HG02870 (cell line): Measurements from ENCODE around the gene BRD1.

ENCODE experiments used
- ATAC-seq: cut with Tn5 transposase; IDR thresholded peaks from one replicate; pipeline ENCODE4 v1.9.1; 2021; ENCODE audit warnings: mild to moderate bottlenecking, moderate library complexity; ENCODE audit not compliant: unreplicated experiment

The BRD1 gene

DNA sequence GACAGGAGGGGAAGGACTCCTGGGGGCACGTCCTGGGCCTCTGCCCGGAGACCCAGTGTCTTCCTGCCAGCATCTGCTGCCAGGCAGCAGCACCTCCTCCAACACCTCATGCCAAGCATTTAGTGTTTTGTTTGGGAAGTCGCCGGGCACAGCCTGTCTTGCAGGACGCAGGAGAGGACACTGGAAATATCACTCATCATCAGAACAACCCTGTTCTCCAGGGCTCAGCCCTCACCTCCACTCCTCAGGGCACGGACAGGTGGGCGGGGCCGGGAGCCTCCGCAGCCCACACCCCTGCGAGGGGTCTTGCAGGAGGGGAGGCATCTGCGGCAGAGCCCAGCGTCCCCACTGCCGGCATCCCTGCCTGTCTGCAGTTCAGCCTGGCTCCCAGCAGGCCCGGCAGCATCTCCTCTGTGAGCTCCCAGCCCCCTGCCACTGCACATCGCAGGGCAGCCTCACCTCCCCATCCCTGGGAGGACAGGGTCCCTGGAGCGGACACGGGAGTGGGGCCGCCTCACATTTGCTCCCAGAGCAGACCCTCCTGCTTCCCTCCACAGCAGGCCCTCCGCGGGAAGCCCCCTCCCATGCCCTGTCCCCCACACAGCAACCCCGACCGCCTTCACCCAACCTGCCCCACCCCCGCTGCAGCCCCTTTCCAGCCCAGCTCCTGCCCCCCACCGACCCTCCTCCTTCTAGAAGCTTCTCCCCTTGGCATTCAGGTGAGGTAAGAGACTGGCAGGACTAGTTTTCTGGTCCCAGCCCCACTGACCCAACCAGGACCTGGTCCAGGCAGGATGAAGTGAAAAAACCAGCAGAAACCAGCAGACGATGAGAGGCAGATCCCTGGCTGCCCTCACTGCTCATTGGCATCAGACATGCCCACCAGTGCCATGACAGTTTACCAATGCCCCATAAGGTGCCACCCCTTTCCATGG is 72.7 kb downstream of the BRD1 start:
- no peak for ATAC-seq

DNA sequence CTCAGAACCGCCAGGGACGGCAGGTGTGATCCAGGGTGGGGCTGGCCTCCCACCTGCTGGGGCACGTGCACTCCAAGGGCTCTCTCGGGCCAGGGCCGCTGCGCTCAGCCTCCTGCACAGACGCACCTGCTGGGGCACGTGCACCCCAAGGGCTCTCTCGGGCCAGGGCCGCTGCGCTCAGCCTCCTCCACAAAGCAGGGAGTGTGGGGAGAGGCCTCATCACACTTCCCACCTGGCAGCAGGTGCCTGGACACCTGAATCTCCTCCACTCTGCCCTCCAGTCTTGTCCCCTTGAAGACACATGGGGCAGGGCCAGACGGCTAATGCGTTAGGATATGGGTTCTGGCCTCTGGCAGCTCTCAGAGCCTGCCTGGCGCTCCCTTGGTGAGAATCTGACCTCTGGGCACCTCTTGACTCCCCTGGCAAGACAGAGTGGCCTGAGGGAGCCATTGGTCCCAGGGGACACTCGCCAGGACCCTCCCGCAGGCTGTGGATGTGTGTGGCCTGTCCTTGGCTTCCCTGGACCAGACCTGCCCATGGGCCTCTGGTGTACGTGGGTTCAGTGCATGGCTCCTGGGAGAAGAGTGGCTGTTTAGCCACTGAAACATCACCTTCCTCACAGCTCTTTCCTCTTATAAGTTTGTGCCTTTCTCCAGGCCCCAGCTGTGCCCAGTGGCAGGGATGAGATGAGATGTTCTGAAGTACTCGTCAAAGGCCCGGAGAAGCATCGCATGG is 73.5 kb downstream of the BRD1 start:
- no peak for ATAC-seq

DNA sequence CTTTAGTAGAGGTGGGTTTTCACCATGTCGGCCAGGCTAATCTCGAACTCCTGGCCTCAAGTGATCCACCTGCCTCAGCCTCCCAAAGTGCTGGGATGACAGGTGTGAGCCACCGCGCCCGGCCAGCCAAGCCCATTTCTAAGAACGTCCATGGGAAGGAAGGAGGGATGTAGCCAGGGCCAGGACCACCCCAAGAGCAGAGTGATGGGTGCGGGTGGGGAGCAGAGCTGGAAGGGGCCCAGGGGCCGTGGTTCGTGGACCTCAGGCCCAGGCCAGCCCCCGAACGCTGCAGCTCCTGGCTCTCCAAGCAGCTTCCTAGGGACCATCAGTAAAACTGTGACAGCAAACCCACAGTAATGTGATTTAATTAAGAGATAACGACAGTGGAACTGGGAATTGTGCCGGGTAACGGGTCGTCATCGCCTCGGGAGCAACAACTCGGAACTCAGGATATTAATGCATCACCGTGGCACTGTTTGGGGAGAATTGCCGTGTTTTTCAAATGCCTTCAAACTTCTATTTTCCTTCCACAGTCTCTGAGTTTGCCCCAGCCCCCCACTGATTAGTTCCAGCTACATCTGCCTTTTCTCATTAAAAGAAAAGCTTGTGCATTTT is 74.3 kb downstream of the BRD1 start:
- ATAC-seq = no peak

DNA sequence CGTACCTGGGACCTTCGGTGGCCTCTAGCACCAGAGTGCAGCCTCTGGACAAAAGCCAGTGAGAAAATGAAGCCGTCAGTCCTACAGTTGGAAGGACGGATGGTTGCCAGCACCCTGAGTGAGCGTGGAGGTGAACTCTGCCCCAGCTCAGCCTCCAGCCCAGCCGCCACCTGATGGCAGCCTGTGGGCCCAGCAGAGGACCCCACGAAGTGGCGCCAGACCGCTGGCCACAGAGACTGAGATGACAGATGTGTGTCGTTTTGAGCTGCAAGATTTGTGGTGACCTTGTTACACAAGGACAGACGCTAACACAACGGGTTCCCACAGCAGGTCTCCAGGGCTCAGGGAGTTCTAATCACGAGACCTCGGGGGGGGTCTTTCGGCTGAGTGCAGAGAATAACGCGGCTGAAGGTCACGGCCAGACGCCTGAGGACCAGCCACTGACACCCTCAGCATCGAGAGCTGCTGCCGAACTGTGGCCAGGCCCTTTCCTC is 75.0 kb downstream of the BRD1 start:
- no peak for ATAC-seq

DNA sequence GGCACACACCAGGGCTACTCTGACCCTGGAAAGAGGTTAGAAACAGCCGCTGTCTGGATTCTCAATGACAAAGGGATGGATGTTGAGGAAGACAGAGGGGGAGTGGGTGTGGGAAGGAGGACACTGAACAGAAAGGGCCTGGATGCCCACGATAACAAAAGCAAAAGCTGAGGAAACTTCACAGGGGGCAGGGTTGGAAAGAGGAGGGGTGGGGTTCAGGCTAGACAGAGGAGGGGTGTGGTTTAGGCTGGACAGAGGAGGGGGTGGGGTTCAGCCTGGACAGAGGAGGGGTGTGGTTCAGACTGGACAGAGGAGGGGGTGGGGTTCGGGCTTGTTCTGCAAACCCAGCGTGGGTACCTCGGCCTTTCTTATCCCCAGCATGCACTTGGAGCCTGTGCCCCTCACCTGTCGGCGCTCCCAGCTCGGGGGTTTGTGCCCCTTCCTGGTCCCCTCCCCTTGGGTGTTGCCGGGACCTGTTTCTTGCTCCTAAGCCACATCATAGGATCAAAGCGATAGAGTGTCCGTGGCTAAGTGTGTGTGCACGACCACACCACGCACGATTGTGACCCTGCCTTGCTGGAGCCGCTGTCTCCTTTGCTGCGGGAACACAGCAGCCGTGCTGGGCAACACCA is 75.6 kb downstream of the BRD1 start:
- no peak for ATAC-seq

DNA sequence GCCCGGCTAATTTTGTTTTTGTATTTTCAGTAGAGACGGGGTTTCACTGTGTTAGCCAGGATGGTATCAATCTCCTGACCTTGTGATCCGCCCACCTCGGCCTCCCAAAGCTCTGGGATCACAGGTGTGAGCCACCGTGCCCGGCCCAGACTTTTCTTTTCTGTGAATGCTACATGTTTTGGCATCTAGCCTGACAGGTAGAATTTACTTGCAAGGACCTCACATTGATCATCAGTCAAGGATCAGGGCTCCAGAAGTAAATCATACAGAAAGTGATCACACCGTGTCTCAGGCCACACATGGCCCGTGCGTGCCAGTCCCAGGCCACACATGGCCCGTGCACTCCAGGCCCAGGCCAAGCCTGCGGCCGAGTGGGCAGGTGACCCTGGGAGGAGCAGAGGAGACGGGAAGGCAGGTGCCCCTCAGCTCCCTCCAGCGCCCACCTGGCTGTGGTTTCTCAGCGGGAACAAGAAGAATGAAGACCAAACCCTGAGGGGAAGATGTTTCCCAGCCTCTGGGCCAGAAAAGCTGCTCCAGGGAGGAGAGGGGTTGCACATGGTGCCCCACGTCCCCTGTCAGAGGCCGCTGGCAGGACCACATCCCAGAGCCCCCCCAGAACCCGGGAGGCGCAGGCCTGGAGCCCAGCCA is 76.2 kb downstream of the BRD1 start:
- ATAC-seq = no peak

DNA sequence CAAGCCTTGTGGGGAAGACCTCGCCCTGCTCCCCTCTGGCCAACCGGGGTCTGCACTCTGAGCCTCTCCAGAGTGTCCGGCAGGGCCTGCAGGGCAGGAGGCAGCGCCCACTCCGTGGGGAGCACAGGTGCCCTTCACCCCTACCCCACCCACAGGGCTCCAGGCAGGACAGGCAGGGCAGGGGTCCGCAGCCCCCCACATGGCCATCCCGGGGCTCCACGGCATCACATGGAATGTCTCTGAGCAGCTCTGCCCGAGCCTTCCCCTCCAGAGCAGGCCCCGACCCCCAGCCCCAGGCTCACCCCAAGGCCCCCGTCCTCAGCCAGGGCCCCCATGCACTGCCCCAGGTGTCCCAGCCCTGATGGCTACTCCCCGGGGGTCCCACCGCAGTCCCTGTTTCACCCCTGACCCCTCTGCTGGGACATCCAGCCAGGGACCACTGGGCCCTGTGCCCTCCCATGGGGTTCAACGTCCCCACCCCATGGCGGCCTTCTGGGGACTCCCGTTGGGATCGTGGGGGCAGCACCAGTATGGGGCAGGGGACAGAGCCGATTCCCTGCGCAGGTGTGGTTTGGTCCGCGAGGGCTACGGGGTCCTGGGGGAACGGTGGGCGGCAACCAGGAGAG is 77.7 kb downstream of the BRD1 start:
- ATAC-seq = no peak

DNA sequence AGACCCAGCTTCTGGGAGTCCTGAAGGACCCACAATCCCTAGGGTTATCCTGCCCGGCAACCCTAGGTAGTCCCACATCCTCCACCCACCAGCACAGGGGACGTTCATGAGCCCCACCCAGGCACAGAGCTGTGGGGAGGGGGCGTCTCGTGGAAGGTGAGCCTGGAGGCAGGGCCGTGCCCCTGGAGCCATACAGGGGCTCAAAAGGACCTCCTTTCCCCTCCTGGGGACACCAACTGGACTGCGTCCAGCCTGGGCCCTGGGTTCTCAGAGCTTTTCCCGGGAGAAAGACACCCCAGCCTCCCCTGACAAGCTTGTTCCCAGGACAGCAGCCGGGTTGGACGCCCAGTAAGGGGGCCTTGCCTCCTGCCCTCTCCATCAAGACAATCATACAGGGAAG is 78.4 kb downstream of the BRD1 start:
- ATAC-seq = no peak

DNA sequence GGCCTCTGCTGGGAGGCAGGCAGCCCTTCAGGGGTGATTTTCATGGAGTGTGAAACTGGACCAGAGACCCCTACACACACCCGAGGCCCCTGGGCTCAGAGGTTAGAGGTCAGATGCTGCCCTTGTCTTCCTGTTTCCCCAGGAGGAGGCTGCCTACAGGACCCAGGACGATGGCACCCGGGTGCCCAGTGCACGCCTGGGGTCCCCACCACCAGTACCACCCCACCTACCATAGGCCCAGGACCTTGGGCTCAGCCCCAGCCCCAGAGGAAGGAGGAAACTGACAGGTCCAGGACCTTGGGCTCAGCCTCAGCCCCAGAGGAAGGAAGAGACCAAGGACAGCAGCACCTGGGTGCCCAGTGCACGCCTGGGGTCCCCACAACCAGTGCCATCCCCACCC is 79.2 kb downstream of the BRD1 start:
- no peak for ATAC-seq

DNA sequence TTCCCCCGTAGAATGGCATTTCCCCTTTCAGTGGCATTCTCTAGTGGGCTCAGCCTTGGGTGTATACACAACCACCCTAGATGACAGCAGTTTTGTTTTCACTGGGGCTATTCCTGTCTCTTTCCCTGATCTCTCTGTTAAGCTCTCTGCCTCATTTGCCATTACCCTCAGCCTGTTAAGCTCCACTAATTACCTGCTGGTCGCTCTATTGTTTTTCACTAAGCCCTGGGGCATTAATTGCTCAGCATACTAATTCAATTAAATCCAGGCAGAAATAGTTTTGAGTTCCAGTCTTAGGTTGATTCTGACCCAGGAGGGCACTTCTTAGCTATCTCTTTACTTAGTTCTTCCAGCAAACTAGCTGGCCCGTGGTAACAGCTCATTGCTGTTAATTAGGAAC is 80.0 kb downstream of the BRD1 start:
- ATAC-seq = no peak

DNA sequence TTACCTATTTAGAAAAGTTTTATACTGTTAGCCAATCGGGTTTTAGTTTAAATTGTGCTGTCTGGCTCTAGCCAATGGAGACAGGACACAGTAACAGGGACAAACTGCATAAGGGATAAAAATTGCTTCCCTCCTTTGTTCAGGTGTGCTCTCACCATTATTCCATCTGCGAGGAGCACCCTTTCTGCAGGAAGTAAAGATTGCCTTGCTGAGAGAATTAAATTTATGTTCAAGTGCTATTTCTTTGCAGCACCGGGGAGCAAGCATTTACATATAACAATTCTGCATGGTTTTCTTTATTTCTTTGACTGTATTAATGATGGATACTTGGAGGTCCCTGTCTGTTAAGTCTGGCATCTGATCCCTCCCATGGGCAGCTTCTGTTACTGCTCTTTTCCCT is 80.5 kb downstream of the BRD1 start:
- ATAC-seq = no peak

DNA sequence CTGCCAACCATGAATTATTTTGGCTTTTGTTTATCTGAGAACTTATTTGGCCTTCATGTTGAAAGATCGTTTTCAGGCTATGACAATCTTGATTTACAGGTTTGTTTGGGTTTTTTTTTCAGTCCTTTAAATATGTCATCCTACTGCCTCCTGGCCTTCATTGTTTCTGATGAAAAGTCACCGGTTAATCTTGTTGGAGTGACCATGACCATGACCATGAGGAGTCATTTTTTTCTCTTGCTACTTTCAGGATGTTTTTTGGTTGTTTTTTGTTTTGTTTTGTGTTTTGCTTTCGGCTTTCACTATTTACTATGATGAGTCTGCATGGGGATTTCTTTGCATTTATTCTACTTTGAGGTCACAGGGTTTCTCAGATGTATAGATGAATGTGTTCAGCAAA is 81.6 kb downstream of the BRD1 start:
- ATAC-seq = no peak

DNA sequence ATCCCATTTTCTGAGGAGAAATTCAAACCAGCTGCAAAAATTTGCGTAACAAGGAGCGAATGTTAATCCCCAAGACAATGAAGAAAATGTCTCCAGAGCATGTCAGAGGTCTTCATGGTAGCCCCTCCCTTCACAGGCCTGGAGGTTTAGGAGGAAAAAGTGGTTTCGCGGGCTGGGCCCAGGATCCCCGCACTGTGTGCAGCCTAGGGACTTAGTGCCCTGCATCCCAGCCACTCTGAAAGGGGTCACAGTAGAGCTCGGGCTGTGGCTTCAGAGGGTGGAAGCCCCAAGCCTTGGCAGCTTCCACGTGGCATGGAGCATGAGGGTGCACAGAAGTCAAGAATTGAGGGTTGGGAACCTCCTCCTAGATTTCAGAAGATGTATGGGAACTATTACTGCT is 87.4 kb downstream of the BRD1 start:
- no peak for ATAC-seq

DNA sequence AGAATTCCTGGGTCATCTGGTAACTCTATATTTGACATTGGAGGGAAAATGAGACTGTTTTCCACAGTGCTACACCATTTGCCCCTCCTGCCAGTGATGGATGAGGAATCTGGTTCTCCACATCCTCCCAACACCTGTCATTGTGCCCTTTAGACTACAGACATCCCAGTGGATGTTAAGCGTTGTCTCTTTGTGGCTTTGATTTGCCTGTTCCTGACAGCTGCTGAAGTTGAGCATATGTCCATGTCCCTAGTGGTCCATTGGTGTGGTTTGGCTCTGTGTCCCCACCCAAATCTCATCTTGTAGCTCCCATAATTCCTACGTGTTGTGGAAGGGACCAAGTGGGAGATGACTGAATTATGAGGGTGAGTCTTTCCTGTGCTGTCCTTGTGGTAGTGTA is 88.5 kb downstream of the BRD1 start:
- no peak for ATAC-seq

DNA sequence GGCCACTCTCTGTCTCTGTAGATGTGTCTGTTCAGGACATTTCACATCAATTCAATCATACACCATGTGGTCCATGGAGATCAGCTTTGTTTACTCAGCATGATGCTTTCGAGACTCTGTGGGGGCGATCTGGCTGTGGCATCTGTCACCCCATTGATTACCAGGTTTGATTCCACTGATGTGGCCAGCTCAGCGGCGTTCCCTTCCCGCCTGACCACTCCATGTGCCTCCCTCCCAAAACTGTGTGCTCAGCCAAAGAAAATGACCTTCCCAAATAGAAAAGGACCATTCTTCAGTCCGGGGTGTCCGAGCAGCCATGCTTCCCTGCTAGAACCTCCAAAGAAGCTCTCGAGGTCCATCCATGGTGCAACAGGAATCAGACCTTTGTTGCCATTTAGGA is 89.1 kb downstream of the BRD1 start:
- no peak for ATAC-seq

DNA sequence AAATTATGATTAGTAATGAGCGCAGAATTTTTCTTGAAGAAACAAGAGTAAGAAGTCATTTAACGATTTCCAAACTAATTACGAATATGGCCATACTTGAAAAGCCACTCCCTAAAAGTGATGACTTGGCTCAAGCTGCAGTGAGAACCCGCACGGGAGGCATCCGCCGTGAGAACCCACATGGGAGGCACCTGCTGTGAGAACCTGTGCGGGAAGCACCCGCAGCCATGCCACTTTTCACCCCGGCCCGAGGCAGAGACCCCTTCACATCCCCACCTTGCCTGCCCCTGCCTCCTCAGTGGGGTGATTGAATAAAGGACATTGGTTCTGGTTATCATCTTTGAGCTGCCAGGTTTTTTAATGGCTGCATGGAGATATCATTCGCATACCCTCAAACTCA is 89.7 kb downstream of the BRD1 start:
- ATAC-seq = no peak

DNA sequence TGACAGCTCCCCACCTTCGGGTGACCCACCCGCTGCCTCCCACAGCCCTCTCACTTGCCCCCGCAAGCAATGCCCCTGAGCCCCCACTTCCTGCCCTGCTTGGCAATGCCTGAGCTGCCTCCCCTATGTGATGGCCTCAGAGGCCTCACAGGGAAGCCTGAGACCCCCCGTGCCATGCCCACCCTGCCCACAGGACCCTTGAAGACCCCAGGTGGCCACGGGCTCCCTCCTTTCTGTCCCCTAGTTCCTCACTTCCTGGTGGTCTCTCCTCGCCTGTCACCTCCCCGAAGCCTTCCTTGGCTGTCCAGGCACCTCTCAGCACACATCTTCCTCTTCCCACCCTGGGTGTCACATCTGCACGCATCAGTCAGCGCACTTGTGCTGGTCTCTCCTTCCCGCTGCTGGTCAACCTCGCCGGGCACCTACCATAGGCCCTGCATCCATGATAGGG is 90.5 kb downstream of the BRD1 start:
- ATAC-seq = no peak

DNA sequence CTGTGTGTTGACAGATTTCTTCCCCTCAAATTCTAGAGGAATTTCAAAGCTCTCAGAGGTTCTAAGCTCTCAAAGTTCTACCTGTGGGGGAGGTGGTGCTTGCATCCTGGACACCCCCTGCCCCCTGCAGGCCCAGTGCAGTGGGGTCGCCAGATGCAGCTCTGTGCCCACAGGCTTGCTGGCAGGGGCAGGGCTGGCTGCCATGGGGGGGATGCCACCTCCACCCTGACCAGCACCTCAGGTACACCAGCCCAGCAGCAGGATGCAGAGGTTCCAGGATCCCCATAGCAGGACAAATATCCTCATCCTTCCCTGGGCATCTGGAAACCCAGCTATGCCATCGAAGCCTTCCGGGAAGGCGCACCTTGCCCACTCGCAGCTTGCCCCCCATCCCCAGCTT is 91.1 kb downstream of the BRD1 start:
- no peak for ATAC-seq

DNA sequence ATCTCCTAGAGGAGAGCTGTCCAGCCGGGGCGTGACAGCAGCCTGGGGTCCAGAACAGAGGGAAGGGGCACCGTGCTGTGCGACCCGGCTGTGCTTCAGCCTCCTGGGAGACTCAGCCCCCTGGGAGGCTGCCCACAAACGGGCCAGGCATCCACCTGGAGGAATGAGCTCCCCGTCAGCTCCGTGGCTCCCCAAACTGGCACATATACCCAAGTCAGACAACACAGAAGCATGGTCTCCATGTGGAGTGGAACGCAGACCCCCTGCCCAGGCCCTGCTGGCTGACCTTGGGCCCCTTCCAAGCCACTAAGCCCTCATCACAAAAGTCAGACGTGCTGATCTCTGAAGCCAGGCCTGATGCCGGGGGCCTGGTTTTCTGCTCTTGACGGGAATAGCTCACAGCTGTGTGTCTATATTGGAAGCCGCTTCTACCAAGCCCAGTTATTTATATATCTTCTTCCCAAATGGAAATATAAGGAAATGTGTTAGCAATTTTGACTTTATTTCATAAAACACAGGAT is 91.7 kb downstream of the BRD1 start:
- ATAC-seq = no peak

DNA sequence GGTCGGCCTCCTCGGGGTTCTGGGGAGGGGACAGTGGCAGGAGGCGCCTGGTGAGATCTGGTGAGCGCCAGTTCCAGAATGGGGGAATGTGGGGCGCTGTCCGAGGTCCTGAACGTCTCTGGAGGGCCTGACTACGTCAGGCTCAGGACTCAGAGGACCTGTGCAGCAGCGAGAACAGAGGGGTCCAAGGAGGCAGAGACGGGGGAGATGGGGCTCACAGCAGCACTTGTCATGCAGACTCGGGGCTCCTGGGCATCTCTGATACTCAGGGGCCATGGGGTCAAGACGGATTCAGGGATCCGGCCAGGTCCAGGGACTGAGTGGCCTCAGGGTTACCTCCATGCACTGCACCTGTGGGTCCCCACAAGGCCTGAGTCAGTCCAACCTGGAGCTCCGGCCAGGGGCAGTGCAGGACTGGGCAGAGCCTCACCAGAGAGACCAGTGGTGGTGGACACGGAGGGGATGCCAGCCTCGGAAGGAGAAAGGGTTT is 92.2 kb downstream of the BRD1 start:
- no peak for ATAC-seq
